RWPE1 (cell line): ENCODE results near the gene MTHFD1L.

Source experiments
- CTCF ChIA-PET: fragments of 350-600 bp; sonication (Branson Sonifier 250); formaldehyde crosslinking; extraction: SDS; loops from one replicate; lab custom pipeline; 2021; lab: Yijun Ruan, JAX
- POLR2A ChIA-PET: fragments of 400-600 bp; formaldehyde crosslinking; extraction: SDS; loops from one replicate; lab custom pipeline; 2020; ENCODE audit warnings: antibody characterized with exemption; ENCODE audit not compliant: low non-redundant PET; lab: Yijun Ruan, JAX
- DNase-seq: peaks from one replicate; pipeline ENCODE4 v3.0.0; 2012; ENCODE audit warnings: low spot score
- H3K27ac ChIP-seq: fragments of 450-650 bp; 2 replicates; pipeline ENCODE4 v1.5.1; 2017
- TF ChIP-seq, protein P1 (sequence below): fragments of 450-650 bp; conservative IDR thresholded peaks from 2 replicates; pipeline ENCODE4 v1.5.1; 2017; ENCODE audit warnings: low read depth, mild to moderate bottlenecking

The MTHFD1L gene

DNA sequence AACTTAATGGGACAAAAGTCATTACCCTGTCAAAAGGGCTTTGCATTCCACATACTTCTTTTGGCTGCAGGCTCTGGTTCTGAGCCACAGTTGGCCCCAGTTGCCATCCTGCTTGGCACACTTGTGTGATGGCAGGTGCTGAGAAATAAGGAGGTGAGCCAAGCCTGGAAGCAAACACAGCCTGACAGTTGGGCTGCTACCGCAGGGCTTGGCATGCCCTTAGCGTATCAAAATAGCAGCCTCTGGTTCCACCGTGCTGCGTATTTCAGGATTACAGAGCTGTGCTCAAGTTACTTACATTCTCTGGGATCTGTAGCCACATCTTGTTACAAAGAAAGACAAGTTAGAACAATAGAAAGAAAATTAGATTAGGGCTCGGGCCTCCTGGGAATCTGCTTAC, 11.1 kb downstream of the MTHFD1L start:
- no peak for DNase-seq
- TF ChIP-seq, protein P1, sequence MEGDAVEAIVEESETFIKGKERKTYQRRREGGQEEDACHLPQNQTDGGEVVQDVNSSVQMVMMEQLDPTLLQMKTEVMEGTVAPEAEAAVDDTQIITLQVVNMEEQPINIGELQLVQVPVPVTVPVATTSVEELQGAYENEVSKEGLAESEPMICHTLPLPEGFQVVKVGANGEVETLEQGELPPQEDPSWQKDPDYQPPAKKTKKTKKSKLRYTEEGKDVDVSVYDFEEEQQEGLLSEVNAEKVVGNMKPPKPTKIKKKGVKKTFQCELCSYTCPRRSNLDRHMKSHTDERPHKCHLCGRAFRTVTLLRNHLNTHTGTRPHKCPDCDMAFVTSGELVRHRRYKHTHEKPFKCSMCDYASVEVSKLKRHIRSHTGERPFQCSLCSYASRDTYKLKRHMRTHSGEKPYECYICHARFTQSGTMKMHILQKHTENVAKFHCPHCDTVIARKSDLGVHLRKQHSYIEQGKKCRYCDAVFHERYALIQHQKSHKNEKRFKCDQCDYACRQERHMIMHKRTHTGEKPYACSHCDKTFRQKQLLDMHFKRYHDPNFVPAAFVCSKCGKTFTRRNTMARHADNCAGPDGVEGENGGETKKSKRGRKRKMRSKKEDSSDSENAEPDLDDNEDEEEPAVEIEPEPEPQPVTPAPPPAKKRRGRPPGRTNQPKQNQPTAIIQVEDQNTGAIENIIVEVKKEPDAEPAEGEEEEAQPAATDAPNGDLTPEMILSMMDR = no peak
- peak overlapping the region; percentile 36 for H3K27ac ChIP-seq
- CTCF ChIA-PET = interaction anchor here (0.6 to 0.7 kb wide), 2 partner anchors 317 to 1102 kb away, joined by 3 read pairs; no protein-coding TSS in a partner anchor
- POLR2A ChIA-PET = no interaction called here

DNA sequence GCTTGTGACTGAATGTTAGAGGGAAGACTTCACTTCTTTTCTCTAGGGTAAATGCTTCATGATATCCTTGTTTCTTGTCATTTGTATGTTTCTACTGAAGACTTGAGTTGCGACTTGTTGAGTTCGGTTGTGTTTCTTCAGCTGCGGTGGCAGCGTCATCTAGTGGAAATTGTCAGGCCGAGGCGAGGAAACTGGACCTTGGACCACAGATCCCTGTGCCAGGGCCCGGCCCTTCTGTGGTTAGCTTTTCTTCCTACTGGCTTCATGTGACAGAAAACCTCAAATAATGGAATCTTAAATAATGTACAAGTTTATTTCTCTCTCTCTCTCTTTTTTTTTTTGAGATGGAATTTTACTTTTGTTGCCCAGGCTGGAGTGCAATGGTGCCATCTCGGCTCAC, 12.4 kb downstream of the MTHFD1L start:
- ChIA-PET CTCF (interaction anchor here (0.6 kb wide), 1 partner anchor 22 kb away, joined by 3 read pairs; no protein-coding TSS in a partner anchor), POLR2A (no interaction called here)
- no peak for DNase-seq
- H3K27ac ChIP-seq = no peak overlapping the region
- TF ChIP-seq, protein P1 = no peak

DNA sequence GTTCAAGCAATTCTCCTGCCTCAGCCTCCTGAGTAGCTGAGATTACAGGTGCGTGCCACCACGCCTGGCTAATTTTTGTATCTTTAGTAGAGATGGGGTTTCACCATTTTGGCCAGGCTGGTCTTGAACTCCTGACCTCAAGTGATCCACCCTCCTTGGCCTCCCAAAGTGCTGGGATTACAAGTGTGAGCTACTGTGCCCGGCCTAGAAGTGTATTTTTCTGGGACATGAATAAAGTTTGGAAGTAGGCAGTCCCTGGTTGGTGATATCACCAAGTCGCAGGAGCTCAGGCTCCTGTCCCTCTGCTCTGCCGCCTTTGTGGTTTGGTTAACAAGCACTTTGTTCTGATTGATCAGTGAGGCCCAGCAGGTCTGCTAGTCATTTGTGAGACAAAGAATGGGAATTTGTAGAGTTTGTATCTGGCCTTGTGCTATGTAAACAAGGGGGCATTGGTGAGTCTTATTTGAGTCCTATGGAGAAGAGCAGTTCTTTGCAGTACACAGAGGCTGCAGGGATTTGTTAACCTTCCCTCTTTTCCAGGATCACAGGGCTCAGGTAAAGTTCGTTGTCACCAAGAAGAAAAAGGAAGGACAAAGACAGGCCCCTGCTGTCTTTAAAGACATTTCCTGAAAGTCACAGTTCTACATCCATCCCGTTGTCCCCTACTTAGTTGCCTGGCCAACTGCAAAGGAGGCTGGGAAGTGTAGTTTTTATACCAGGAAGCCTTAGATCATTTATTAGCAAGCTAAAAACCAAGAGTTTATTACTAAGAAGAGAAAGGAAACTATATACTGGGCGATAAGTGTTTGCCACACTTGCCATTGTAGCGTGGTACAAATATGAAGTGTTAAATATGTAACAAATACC, 13.1 kb downstream of the MTHFD1L start:
- ChIA-PET CTCF (interaction anchor here (0.6 to 1.0 kb wide), 2 partner anchors 12 to 13 kb away, joined by 3 to 10 read pairs; no protein-coding TSS in a partner anchor), POLR2A (no interaction called here)
- H3K27ac ChIP-seq = no peak overlapping the region
- DNase-seq = no peak
- TF ChIP-seq, protein P1 = no peak

DNA sequence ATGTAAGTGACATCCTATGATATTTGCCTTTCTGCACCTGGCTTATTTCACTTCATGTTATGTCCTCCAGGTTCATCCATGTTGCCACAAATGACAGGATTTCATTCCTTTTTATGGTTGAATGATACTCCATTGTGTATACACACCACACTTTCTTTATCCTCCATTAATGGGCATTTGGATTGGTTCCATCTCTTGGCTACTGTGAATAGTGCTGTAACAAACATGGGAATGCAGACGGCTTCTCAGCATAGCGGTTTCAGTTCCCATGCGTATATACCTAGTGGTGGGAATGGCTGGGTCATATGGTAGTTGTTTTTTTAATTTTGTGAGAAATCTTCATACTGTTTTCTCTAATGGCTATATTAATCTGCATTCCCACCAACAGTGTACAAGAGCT, 14.8 kb downstream of the MTHFD1L start:
- TF ChIP-seq, protein P1 = no peak
- ChIA-PET POLR2A (no interaction called here), CTCF (no interaction called here)
- no peak overlapping the region for H3K27ac ChIP-seq
- no peak for DNase-seq

DNA sequence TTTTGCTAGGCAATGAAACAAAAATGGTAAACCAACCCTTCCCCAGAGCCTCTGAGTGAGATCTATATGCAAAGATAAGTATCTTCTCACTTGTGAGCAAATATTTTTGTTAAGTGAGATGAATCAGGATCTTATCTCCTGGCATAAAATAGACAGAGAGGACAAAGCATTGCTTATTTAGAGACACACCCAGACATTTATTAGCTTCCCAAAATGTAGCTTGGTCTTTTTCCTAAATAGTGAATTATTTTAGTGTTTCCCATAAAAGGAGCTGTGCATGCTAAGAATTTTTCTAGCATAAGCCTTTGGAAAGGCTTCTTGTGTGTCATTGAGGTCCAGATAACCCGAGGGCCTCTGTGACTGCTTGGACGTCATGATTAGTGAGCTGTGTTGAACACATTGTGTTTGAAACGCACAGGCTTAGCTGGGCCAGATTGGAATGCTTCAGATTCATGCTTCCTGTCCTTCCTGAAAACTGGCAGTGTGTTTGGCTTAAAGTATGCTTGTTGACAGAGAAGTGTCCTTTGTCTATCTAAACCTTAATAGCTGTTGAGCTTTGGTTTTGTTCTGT, 16.5 kb downstream of the MTHFD1L start:
- TF ChIP-seq, protein P1 = no peak
- POLR2A ChIA-PET = no interaction called here
- peak; percentile 64 for DNase-seq
- H3K27ac ChIP-seq = no peak overlapping the region
- CTCF ChIA-PET = interaction anchor here (0.5 to 1.0 kb wide), 4 partner anchors 10 to 472 kb away, joined by 3 to 8 read pairs (median 4); no protein-coding TSS in a partner anchor

DNA sequence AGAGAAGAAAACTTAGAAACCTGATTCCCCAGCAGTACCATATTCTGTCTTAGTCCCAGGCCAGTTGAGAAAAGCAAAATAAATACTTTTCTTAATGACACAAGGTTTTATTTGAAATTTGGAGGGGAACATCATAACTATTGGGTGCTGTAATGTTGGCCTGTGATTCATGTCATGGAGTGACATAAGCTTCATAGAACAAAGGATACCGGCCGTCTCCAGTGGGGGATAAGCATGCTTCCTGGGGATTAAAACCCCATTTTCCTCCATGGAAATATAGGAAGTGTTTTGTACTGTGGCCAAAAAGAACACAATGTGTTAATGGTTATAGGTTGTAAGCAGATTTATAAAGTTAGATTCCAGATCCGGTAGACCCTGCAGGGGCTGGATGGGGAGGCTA, 18.0 kb downstream of the MTHFD1L start:
- CTCF ChIA-PET = no interaction called here

More for the DNA sequence above, 18.0 kb downstream of the MTHFD1L start:
- POLR2A ChIA-PET = no interaction called here
- DNase-seq = no peak
- TF ChIP-seq, protein P1 = no peak
- H3K27ac ChIP-seq = no peak overlapping the region
